Measurements from ENCODE around the gene REP15. TPM values are rescaled to one million over a fixed set of nuclear protein-coding genes. Genes with fewer than 3 reads are reported as not detected.
"Not testable (repeated sequence)": the region's sequence is repeated elsewhere in the genome, so short reads cannot be mapped to it uniquely, and the experiment has no call there.

The REP15 gene
- polyA plus RNA-seq, 1 donor: 2.7 TPM

DNA sequence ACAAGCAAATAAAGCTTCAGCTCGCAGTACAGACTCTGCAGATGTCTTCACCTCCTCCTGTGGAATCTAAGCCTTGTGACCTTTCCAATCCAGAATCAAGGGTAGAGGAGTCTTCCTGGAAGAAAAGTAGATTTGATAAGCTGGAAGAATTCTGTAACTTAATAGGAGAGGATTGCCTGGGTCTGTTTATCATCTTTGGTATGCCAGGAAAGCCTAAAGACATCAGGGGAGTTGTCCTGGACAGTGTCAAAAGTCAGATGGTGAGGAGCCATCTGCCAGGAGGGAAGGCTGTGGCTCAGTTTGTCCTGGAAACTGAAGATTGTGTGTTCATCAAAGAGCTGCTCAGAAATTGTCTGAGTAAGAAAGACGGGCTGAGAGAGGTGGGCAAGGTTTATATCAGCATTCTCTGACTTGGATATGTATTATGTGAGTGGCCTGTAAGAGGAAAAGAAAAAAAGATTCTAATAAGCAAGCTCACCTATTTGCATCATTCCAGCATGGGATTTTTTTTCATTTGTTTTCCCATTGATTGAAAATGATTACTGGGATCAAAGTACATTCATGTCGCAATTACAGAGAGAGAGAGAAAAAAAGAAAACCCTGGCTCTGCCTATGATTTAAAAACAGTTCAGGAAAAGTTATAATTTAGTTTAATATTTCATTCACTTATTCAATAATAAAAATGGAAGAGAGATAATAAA, 767 bp downstream of the REP15 start:
- DNase-seq: no peak

DNA sequence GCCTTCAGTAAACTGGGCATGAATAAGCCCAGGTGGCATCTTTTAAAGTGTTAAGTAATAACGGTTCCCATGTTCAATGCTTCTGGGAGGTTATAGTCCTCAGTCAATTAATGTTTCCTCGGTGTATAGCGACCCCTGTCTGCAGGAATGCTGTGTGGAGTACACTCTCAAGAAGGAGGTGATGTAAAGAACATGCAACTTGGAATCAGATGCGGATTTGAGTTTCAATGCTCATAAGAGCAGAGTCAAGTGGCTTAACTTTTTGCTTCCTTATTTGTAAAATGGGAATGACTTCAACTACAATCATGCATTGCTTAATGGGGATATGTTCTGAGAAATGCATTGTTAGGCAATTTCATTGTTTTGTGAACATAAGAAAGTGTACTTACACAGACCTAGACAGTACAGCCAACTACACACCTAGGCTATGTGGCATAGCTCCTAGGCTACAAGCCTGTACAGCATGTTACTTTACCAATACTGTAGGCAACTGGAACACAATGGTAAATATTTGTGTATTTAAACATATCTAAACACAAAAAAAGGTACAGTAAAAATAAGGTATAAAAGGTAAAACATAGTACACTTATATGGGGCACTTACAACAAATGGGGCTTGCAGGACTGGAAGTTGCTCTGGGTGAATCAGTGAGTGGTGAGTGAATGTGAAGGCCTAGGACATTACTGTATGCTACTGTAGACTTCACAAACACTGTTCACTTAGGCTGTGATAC, 7.6 kb downstream of the REP15 start:
- peak; percentile 79 for DNase-seq

DNA sequence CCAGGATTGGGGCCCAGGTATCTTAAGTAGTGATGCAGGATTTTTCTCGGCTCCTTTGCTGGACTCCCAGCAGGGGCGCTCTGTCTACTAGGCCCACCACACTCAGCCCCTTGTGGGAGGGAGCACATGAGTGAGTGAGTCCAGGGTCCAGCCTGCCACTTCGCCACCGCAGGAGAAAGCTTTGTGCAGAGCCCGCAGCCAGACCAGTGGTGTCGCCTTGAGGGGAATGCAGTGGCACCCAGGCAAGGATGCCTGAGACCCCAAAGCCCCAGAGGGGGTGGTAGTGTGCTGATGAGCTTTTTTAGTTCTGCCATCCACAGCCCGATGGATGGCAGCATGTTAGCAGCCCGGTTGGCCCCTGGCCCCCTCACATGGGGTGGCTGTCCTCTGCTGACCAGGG, 9.0 kb downstream of the REP15 start:
- DNase-seq: no peak

DNA sequence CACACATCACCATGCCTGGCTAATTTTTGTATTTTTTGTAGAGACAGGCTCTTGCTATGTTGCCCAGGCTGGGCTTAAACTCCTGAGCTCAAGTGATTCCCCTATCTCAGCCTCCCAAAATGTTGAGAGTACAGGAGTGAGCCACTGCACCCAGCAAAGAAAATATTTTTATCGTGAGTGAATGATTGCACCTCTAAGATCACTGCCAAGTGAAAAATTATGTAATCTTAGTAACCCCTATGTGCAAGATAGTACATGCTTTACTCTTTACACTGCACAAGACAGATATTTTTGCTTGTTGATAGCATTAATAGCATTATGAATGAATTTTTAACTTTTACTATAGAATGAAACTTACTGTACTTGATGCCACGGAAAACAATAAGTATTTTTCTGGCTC, 11.0 kb downstream of the REP15 start:
- no peak for DNase-seq

DNA sequence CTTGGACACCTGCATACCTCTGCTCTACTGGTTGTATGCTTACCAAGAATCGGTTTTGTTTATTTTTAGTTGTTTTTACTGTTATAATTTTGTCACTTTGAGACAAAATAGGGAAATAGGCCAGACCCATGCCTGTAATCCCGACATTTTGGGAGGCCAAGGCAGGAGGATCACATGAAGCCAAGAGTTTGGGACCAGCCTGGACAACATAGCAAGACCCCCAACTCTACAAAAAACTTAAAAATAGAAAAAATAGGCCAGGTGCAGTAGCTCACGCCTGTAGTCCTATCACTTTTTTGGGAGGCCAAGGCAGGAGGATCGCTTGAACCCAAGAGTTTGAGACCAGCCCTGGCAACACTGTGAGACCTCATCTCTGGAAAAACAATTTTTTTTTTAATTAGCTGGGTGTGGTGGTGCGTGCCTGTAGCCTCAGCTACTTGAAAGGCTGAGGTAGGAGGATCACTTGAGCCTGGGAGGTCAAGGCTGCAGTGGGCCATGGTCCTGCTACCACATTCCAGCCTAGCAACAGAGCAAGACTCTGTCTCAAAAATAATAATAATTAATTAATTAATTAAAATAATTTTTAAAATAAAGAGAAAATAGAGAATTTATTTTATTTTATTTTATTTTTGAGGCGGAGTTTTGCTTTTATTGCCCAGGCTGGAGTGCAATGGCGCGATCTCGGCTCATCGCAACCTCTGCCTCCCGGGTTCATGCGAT, 13.1 kb downstream of the REP15 start:
- no peak for DNase-seq

DNA sequence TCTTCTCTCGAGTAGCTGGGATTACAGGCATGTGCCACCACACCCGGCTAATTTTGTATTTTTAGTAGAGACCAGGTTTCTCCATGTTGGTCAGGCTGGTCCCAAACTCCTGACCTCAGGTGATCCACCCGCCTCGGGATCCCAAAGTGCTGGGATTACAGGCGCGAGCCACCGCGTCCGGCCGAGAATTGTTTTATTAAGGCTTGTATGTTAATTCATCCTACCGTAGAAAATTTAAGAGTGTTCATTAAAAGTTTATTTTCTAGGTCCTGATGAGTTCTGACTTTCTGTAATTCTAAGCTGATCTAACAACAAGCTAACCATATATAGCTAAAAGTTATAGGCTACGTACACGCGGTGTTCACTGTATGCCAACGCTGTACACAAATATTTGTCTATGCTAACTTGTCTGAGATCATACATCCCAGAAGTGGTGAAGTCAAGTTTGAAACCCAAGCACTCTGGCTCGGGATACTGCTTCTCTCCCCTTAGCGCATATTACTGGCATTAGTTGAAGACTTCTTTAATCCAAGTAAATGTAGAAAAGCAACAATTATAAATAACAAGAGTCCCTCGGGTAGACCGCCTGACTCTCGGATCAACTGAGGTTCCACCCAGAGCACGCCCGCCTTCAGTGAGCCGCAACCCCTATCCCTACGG, 13.8 kb downstream of the REP15 start:
- no peak for DNase-seq

DNA sequence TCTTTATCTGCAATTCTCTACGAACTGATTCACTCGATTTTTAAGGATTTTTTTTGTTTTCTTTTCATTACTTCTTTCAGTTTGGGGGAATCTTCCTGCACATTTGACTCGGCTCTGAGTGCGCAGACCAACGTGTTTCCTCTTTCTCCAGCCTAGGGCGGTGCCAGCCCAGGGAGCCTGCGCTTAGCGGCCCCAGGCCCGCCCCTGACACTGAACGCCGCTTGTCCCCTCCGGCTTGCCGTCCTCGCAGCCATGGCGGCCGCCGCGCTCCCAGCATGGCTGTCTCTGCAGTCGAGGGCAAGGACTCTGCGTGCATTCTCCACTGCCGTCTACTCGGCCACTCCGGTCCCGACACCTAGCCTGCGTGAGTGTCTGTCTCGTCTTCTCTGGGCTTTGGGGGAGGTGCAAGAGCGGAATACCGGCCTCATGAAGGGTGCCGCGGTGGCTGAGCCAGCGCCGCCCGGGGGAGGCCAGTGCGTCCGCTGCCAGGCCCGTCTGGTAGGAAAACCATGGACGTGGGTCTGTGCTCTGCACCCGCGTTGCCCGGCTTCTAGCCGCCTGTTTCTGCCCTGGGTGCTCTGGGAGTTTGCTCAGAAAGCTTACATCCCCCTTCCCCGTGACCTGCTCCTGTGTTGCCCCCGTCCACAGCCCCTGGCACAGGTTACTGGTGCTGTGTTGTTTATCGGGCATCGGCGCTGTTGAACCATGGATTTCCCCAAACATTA, 14.5 kb downstream of the REP15 start, which contains the start of gene MRPS35:
MRPS35 (plus strand) TSS at position 241 of the 725 bp plus-strand sequence; CDS start at position 253, 12 bp downstream.
- peak; percentile 89 for DNase-seq

DNA sequence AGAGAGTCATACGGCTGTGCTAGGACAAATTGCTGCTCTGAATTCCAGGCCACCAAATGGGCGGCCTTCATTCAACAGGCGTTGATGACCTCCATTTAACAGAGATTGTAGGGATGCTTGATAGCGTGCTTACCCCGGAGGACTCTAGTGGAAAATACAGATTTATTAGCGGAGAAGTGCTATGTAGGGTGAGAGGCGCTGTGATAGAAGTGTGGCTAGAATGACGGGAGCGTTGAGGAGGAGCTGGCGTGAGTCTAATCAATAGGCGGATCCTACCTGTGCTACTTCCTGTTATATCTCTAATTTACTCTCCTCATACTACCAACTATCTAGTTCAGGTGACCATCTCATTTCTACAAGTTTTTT, 15.1 kb downstream of the REP15 start:
- no peak for DNase-seq

DNA sequence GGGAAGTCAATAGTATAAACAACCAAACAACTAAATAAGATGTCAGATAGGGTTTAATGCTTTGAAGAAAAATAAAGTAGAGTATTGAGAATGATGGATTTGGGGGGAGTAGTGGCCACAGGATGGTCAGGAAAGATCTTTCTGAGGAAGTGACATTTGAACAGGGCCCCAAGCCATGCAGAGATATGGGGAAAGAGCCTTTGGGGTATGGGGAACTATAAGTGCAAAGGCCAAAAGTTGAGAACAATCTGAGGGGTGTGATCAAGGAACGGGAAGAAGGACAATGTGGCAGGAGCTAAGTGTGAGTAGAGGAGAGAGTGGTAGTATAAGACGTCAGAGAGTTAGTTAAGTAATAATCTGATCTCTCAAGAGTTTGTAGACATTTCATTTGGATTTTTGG, 15.7 kb downstream of the REP15 start:
- no peak for DNase-seq

DNA sequence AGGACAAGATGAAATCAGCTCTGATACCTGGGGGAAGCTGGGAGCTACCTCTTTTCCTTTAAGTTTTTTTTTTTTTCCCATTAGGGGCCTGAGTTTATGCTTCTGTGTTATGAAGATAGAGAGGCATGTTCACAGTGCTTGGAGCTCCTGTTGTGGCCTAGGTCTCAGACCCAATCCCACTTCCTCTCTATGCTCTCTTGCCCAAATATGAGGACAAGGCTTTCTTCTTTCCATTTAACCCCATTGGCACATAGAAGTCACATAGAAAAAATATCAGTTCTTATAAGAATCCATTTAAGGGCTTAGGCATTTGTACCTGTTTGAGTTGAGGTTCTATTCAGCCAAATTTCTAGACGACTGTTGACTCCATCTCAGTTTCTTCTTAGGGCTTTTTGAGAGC, 27.0 kb downstream of the REP15 start:
- no peak for DNase-seq

DNA sequence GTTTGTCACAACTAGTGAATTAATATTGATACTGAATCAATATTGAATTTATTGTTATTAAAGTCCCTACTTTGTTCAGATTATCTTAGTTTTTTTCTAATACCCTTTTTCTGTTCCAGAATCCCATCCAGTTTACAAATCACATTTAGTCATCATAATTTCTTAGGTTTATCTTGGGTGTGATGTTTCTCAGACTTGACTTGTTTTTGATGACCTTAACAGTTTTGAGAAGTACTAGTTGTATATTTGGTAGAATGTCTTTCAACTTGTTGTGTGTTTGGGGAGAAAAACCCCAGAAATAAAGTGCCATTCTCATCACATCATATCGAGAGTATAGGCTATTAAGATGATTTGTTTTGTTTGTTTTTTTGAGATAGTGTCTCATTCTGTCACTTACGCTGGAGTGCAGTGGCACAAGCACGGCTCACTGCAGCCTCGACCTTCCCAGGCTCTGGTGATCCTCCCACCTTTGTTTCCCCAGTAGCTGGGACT, 33.9 kb downstream of the REP15 start:
- DNase-seq: no peak

DNA sequence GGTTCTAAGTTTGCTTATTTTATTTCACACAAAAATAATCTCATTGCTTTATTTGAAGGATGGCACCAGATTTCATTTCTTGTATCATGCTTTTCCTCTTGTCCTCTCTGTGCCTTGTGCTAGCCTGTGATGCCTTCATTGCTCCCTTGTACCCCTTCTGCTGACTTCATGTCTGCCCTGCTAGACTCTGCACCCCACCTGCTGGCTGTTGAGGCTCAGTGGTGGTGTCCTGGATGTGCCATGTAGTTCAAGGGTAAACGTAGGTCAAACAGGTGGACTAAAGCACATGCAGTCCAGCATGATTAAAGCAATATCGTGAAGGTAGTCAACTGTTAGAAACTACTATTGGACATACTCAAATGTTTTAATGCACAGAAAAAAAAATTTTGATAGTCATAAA, 36.0 kb downstream of the REP15 start:
- DNase-seq: no peak

DNA sequence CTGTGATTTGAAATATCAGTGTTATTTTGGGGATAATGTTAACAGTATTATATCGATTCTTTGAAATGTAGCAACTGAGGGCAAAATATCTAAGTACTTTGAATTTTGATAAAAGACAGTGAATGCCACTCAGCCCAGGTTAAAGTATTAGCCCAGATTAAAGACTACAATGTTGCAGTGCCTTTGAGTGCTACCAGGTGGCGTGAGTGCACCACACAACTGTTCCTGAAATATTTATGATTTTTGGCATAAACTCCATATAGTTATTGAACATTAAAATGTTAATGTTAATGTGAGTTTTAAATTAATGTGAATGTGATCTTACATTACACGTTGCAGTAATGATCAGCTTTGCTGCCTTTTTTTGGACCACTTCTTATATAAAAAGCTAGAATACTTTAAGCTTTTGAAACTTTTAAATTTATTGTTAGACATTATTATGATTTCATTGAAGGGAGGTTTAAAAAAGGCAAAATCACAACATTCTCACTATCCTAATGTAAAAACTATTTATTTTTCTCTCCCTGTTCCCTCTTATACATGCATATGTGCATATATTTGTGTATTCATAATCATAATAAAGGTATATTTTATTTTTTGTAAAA, 36.9 kb downstream of the REP15 start:
- DNase-seq: no peak

DNA sequence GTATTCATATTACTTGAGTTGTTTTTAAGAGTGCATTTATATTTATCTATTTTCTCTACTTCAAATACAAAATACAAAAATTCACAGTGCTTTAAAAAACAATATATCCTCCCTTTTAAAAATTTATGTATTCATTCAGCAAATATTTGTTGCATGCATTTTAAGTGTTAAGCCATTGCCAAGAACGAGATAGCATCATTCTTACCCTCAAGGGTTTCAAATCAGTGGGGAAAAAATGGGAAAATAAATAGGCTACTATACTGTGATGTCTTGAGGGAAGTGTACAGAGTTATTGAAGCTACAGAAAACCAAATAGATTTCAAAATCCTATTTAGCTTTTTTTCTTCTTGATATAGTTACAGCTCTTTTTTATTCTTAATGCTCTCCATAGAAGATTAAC, 37.5 kb downstream of the REP15 start:
- no peak for DNase-seq

DNA sequence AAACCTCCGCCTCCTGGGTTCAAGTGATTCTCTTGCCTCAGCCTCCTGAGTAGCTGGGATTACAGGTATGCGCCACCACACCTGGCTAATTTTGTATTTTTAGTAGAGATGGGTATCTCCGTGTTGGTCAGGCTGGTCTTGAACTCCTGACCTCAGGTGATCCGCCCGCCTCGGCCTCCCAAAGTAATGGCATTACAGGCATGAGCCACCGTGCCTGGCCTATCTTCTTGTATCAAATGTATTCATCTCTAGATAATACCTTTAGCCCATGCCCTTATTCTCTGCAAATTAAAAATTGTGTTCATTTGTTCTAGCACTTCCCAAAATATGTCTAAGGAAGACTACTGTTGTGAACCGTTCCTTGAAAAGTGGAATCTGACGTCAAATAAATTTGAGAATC, 38.1 kb downstream of the REP15 start:
- DNase-seq: not testable (repeated sequence)

DNA sequence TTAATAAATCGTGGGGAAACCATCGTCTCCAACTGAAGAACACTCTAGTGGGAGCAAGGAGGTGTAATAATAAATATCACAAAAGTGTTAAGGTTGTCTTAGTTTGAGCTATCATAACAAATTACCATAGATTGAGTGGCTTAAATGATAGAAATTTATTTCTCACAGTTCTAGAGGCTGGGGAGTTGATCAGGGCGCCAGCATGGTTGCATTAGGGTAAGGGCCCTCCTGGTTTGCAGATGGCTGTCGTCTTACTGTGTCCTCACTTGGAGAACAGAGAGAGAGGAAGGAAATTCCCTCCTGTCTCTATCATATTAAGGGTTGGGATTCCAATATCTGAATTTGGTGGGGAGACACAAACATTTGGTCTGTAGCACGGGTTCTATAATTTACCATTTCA, 47.4 kb downstream of the REP15 start:
- no peak for DNase-seq

DNA sequence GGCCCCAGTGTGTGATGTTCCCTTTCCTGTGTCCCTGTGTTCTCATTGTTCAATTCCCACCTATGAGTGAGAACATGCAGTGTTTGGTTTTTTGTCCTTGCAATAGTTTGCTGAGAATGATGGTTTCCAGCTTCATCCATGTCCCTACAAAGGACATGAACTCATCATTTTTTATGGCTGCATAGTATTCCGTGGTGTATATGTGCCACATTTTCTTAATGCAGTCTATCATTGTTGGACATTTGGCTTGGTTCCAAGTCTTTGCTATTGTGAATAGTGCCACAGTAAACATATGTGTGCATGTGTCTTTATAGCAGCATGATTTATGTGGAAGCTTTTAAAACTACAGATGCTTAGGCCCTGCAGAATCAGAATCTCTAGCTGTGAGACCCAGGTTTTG, 49.5 kb downstream of the REP15 start:
- DNase-seq: not testable (repeated sequence)
